Ovary (tissue), 3 donors: ENCODE data around the gene MYOM1.

Source experiments
- CTCF ChIP-seq, 3 donors: fragments of 450-650 bp in 2 of 3; fragments of 200-600 bp in 1 of 3; IDR thresholded peaks; one replicate each; pipeline versions ENCODE4 v1.5.1 to v1.8.0; 2016 to 2022; ENCODE audit warnings: antibody characterized with exemption in 3 of 3, mild to moderate bottlenecking in 1 of 3
- EP300 ChIP-seq: sonication (generic); formaldehyde crosslinking; IDR thresholded peaks from one replicate; pipeline ENCODE4 v1.6.1; 2017; ENCODE audit warnings: antibody characterized with exemption
- POLR2A ChIP-seq: fragments of 450-650 bp; IDR thresholded peaks from one replicate; pipeline ENCODE4 v1.6.1; 2017; ENCODE audit warnings: antibody characterized with exemption, mild to moderate bottlenecking, moderate library complexity
- donor health status: DM: no; HTN: no; CAD: no.

- no peak for TF ChIP-seq CTCF (IDR thresholded peaks at IDR 0.05)
- no peak for TF ChIP-seq POLR2A
- no peak for TF ChIP-seq EP300
Observed at GRCh38 chr18:3226048-3226447, 6.3 kb upstream of the MYOM1 start.
